ENCODE measurements around the gene PROP1. TPM values are rescaled to one million over a fixed set of nuclear protein-coding genes. Genes with fewer than 3 reads are reported as not detected.
"Not testable (repeated sequence)": the region's sequence is repeated elsewhere in the genome, so short reads cannot be mapped to it uniquely, and the experiment has no call there.

Gene PROP1
- total RNA-seq, 1 donor from 2014 or later, result not detected

DNA sequence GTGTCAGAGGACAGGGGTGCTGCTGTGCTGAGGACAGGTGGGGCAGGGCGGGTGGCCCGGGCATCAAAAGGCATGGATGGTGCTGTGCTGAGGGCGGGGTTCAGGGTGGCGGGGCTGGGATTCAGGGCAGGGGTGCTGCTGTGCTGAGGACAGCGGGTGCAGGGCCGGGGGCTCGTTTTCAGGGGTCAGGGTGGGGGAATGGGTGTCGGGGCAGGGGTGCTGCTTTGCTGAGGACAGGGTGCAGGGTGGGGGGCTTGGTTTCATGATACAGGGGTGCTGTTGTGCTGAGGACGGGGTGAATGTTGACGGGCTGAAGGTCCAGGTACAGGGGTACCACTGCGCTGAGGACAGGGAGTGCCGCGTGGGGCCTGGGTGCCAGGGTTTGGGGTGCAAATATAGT is 50.9 kb downstream of the PROP1 start:
- DNase-seq (ENCODE audit: low read depth), result not testable (repeated sequence)

DNA sequence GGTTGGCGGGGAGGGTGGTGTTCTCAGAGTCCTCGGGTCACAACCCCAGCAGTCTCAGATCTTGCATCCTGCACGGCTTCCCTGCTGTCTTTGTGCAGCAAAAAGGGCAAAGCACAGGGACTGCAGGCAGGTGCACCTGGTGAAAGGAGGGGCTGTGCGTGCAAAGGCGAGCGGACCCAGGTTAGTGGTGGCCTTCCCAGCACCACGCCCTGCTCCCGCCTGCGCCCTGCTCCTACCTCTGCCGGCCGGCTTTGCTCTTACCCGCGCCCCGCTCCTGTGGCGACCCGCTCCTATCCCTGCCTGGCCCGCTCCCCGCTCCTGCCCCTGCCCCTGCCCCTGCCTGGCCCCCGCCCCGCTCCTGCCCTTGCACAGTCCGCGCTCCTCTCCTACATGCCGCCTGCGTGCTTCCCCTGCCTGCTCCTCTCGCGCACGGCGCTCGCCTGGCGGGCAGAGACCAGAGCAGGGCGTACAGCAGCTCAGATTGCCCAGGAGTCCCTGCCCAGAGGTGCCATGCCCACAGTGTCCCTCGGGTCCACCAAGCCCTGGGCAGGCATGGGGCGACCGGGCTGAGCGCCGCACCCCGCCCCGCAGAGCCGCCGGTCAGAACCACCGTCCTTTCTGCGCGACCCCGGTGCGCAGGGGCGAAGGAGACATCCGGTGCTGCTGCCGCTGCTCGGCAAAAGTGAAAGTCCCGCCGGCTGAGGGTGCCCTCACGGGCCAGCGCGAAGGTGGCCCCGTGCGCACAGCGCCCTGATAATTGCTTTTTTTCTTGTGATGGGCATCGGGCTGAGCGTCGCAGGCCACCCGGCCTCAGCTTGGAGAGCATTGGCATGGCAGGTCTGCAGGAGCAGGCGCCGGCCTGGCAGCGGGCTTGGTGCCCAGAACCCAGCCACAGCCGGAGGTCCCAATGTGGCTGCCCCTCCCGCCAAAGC is 52.0 kb downstream of the PROP1 start:
- DNase-seq (ENCODE audit: low read depth), result not testable (repeated sequence)

DNA sequence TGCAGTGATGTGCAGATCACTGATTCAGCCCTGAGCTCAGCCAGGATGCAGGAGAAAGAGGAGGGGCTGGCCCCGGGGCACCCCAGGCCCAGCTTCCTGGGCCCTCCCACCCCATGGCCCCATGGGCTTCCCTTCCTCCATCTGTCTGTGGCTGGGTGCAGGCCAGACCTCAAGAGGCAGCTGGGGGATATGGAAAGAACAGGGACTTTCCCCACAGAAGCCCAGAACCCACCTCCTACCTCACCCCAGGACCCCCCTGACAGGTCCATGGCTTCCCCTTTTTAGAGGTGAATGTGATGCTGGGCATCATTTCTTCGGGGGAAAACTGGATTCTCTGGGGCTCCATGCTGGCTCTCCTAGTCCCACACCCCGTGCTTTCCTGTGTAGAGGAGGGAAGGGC is 53.1 kb downstream of the PROP1 start:
- not testable (repeated sequence) for DNase-seq (ENCODE audit: low read depth)

Other genes with a start within 250 kb of the PROP1 start
- 5.8 TPM in 1 of 2 replicates, not detected in the other for gene FAM153A, start 213.3 kb downstream of the PROP1 start, total RNA-seq
- gene N4BP3, start 117.3 kb upstream of the PROP1 start, total RNA-seq, result 2.6 and 3.3 TPM in 2 replicates
- 30.9 and 34.1 TPM in 2 replicates for gene RMND5B, start 134.8 kb upstream of the PROP1 start, total RNA-seq
- gene NHP2, start 157.6 kb upstream of the PROP1 start, total RNA-seq, result 146 and 242 TPM in 2 replicates
- gene GMCL2, start 191.1 kb upstream of the PROP1 start, total RNA-seq, result not detected in 2 replicates
- 51.1 and 56.9 TPM in 2 replicates for gene HNRNPAB, start 208.3 kb upstream of the PROP1 start, total RNA-seq
- gene PHYKPL, start 236.6 kb upstream of the PROP1 start, total RNA-seq, result 27.5 and 27.6 TPM in 2 replicates